Ishikawa (cell line): Measurements from ENCODE around the gene PIGP.

Experiments used
- CEBPB ChIP-seq: IDR thresholded peaks from 2 replicates; pipeline ENCODE4 v1.6.1; 2012
- CREB1 ChIP-seq: IDR thresholded peaks from 2 replicates; pipeline ENCODE4 v1.6.1; 2012; ENCODE audit warnings: low read depth
- EGR1 ChIP-seq: IDR thresholded peaks from 2 replicates; pipeline ENCODE4 v1.6.1; 2012
- EP300 ChIP-seq: IDR thresholded peaks from 2 replicates; pipeline ENCODE4 v1.6.1; 2012; ENCODE audit warnings: borderline replicate concordance
- FOXM1 ChIP-seq: IDR thresholded peaks from 2 replicates; pipeline ENCODE4 v1.6.1; 2012; ENCODE audit warnings: low read depth, borderline replicate concordance
- MAX ChIP-seq: IDR thresholded peaks from 2 replicates; pipeline ENCODE4 v1.6.1; 2012
- NFIC ChIP-seq: IDR thresholded peaks from 2 replicates; pipeline ENCODE4 v1.6.1; 2012
- RAD21 ChIP-seq: IDR thresholded peaks from 2 replicates; pipeline ENCODE4 v1.6.1; 2012; ENCODE audit warnings: low read depth
- REST ChIP-seq: IDR thresholded peaks from 2 replicates; pipeline ENCODE4 v1.6.1; 2012; ENCODE audit warnings: low read depth, mild to moderate bottlenecking
- TAF1 ChIP-seq: IDR thresholded peaks from 2 replicates; pipeline ENCODE4 v1.6.1; 2012; ENCODE audit warnings: low read depth, mild to moderate bottlenecking
- TCF12 ChIP-seq: IDR thresholded peaks from 2 replicates; pipeline ENCODE4 v1.6.1; 2012; ENCODE audit warnings: low read depth
- TEAD4 ChIP-seq: IDR thresholded peaks from 2 replicates; pipeline ENCODE4 v1.6.1; 2012
- YY1 ChIP-seq: IDR thresholded peaks from 2 replicates; pipeline ENCODE4 v1.6.1; 2012; ENCODE audit warnings: low read depth
- ZBTB7A ChIP-seq: IDR thresholded peaks from 2 replicates; pipeline ENCODE4 v1.6.1; 2012; ENCODE audit warnings: low read depth
- TF ChIP-seq, protein P1 (sequence below): IDR thresholded peaks from 2 replicates; pipeline ENCODE4 v1.6.1; 2012

Gene PIGP

DNA sequence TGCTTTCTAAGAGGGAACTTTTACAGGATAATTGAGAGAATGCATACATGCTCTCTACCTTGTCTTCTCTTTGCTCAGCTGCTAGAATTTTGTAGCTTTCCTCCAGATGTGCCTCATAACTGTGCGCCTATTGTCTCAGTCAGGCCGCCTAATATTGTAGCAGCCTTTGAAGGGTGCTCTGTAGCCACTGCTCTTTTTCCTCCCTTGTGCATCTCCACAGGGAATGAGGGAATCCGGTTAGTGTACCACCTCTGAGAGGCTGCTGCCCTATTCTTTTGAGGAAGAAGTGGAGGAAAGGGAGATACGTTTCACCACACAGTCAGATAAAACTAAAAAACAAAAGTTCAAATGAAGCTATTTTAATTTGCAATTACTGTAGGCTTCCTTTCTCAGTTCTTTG, 22.9 kb upstream of the PIGP start:
- TF ChIP-seq TEAD4 (no peak), CREB1 (no peak), RAD21 (no peak), TAF1 (no peak), MAX (no peak), YY1 (no peak), ZBTB7A (no peak), TCF12 (no peak), CEBPB (no peak), EP300 (no peak), FOXM1 (no peak), REST (no peak), NFIC (no peak), EGR1 (no peak)
- TF ChIP-seq, protein P1, sequence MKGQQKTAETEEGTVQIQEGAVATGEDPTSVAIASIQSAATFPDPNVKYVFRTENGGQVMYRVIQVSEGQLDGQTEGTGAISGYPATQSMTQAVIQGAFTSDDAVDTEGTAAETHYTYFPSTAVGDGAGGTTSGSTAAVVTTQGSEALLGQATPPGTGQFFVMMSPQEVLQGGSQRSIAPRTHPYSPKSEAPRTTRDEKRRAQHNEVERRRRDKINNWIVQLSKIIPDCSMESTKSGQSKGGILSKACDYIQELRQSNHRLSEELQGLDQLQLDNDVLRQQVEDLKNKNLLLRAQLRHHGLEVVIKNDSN = no peak

GRCh38 chr21:37093977-37094376, 21.1 kb upstream of the PIGP start:
- TF ChIP-seq NFIC (no peak), CEBPB (no peak), TCF12 (no peak), TEAD4 (no peak), FOXM1 (no peak), RAD21 (no peak), YY1 (no peak), TAF1 (no peak), ZBTB7A (no peak), REST (no peak)
- TF ChIP-seq, protein P1 = no peak

- TF ChIP-seq TCF12 = no peak
- no peak for TF ChIP-seq YY1
- no peak for TF ChIP-seq TAF1
- no peak for TF ChIP-seq EGR1
- TF ChIP-seq CREB1 = no peak
- TF ChIP-seq FOXM1 = no peak
- no peak for TF ChIP-seq NFIC
- no peak for TF ChIP-seq TEAD4
- no peak for TF ChIP-seq MAX
- TF ChIP-seq RAD21 = no peak
- TF ChIP-seq, protein P1 = no peak
- TF ChIP-seq ZBTB7A = no peak
- no peak for TF ChIP-seq REST
- no peak for TF ChIP-seq EP300
- TF ChIP-seq CEBPB = no peak
Observed at GRCh38 chr21:37088186-37088735, 15.4 kb upstream of the PIGP start.

DNA sequence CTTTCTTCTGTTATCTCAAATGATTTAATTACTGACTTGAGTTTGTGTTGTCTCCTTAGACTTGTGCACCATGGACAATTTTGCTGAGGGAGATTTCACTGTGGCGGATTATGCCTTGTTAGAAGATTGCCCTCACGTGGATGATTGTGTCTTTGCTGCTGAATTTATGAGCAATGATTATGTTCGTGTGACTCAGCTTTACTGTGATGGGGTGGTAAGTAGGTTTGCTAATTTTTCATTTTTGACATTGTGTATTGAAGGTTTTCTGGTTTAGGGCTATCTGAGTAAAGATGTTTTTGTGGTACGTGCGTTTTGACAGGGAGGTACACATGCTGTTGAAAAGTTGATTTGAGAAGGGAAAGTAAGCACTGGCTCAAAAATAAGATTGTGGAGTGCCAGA, 14.3 kb upstream of the PIGP start:
- no peak for TF ChIP-seq YY1
- no peak for TF ChIP-seq ZBTB7A
- no peak for TF ChIP-seq RAD21
- no peak for TF ChIP-seq MAX
- no peak for TF ChIP-seq REST
- no peak for TF ChIP-seq TCF12
- TF ChIP-seq, protein P1 = no peak
- no peak for TF ChIP-seq NFIC
- no peak for TF ChIP-seq CREB1
